Hepatic stellate cell (primary cell): ENCODE results near the gene AOPEP.
A peak's percentile ranks its signal among the peaks of the same experiment; 100 is the strongest.
"Not testable (repeated sequence)": the region's sequence is repeated elsewhere in the genome, so short reads cannot be mapped to it uniquely, and the experiment has no call there.

Experiments used
- DNase-seq: peaks from one replicate; pipeline ENCODE4 v3.0.0; 2011; ENCODE audit warnings: low spot score

Gene AOPEP

DNA sequence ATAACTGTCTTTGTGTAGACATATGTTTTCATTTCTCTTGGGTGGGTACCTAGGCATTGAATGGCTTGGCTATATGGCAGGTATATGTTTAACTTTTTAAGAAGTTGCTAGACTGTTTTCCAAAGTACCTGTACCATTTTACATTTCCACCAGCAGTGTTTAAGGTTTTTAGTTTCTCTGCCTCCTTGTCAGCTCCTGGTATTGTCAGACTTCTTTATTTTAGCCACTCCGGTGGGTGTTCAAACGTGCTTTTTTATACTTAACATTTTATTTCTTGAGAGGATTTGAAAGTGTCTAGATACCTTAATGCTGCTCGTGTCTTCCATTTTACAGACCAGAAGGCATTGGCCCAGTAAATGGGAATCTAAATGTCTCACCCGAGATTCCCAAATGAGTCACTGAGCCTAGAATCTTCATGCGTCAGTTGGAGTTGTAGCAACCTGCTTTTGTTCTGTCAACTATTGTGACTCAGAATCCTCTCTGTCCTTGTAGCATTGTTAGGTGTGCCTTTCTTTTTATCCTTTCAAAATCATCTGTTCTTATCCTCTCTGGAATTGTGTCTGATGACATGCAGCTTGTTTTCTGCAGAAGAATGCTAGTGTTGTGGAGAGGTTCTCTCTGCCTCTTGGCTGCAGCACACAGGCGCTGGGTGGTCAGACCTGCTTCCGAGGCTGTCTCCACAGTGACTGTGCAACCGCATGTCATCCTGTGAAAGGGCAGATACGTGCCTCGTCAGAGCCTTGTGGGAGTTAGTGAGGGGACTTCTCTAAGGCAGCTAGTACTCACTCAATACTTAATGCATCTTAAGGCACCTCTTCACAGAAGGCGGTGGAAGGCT, 291.8 kb downstream of the AOPEP start:
- peak; percentile 68 for DNase-seq

DNA sequence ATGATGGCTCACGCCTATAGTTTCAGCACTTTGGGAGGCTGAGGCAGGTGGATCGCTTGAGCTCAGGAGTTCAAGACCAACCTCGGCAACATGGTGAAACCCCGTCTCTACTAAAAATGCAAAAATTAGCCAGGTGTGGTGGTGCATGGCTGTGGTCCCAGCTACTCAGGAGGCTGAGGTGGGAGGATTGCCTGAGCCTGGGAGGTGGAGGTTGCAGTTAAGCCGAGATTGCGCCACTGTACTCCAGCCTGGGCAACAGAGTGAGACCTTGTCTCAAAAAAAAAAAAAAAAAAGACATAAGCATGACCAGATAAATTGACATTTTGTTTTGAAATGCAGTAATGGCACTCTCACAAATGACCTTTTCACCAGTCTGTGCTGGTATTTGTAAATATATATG, 294.1 kb downstream of the AOPEP start:
- not testable (repeated sequence) for DNase-seq

DNA sequence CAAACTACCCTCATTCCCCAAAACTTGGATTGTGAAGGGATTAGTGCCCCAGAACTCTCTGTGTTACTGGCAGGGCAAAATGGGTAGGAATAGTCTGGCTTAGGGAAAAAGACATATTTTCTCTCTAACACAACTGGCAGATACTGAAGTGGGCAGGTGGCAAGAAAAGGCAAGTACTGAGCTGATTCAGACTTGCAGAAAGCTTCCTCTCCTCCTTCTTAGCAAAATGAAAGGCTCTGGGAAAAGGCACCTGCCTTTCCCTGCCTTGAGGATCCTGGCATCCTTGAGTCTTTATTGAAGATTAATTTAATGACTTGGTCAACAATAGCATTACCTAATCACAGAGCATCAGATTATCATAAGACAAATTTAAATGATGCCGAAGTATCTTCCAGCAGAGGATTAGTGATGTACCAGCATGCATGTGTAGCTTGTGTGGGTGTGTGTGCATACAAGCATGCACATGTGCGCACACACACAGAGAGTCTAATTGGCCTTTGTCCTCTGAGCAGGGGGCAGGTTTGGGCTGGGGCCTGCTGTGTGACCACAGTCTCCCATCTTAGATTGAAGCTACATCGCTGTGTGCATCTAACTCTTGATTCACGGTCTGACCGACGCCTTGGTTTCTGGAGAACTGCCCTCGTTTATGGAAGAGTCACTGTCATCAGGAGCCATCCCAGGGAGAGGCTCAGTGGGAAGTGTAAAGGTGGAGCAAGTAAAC, 294.8 kb downstream of the AOPEP start:
- DNase-seq: no peak

DNA sequence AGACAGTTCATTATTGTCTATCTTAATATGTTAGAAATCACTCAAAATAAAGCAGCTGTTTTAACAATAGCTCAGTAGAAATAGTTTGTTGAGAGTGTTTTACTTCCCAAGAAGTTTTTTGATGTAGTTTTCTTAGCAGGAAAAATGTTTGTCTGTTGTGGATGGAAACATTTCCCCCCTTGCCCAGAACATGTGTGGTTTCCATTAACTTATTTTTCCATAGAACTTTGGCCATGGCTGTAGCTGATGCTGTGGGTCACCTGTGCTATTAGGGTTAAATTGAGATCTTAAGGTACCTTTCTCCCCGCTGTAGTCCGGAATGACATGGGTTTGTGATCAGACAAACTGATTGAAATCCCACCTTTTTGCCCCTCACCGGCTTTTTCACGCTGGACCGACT, 296.2 kb downstream of the AOPEP start:
- no peak for DNase-seq

DNA sequence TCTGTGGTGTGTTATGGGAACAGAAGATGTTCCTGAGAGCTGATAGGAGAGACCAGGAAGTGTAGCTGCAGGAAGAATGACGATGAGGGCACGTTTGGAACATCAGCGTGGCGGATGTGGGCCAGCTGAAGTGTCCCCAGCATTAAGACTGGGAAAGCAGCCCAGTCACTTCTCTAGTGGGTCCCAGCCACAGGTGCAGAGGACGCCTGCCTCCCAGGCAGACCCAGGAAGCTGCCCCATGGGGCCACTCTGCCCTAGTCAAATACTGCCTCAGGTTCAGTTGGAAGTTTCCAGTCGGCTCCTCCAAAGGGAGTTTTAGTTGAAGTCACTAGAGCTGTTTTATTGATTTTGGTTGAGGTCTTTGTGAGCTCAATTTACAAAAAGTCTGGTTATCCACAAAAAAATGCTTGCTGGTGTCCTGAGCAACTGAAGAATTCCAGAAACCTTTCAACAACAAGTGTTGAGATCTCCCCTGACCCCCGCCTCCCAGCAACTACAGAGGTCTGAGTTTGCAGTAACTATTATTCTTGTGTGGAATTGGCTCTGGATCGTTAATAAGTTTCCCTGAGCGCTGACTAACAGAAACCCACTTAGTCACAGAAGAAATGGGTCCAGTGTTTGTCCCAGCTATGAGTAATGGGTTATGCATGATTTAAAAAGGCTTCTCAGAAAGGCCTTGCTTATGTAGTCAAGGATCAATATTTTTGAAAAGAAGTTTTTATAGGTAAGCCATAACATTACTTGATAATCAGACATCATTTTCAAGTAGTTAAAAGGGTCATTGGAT, 296.9 kb downstream of the AOPEP start:
- peak; percentile 66 for DNase-seq

DNA sequence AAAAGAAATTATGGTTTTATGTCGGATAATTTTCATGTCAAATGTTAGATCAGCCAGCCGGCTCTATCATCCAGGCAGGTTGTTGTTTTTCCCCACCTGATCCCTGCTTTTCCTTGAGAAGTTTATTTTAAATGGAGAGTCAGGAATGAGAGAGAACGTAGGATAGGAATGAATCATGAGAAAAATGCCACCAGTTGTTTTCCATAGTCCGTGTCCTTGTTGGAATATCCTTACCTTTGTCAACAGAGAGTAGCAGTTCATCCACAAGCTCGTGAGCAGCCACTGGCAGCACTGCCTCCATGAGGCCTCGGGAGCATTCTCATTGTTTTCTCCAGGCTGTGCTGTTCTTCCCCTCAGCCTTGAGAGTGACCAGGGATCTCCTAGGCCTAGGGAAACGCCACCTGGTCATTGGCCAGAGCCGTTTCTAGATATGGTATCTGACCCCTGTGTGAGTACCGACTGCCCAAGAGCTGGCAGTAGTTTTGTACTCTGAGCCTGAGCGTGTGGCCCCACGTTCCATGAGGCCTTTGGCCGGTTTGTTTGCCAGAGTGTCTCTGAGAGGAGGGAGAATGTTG, 297.7 kb downstream of the AOPEP start:
- DNase-seq: no peak

DNA sequence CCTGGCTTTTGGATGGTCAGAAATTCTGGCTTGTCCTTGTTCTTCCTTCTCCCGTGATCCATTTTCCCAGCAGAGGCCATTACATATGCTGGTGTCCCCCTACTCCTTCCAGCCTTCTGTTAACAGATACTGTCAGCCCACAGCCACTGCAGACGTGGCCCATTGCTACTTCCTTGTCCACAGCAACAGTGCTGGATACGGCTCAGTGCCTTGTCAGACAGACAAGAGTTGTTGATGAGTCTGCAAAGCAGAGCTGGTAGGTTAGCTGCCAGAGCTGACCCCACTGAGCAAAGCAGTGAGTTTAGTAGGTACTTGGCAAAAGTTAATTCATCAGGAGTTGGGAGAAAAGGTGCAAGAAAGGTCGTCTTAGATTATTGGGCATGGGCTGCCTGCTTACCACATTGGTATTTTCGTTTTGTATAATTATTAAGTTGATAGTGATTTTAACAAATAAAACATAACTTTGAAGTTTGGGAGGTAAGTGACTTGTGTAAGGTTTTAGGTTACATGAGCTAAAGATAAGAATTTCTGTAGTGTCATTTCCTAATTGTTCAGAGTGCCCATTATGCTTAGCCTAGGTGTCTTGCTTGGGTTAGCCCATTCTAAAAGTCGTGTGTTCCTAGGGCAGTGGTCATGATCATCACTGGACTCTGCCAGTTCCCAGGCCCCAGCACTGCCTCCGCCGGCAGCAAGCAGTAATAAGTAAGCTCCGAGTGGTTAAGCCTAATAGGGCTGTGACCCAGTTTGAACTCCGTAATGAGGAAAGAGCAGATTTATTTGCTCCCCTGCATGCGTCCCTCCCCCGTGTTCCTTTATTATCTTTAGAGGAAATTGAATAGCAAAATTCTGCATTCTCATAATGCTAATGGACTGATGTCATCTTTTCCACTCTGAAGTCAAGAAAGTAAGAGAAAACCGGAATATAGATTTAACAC, 299.0 kb downstream of the AOPEP start:
- peak; percentile 62 for DNase-seq

DNA sequence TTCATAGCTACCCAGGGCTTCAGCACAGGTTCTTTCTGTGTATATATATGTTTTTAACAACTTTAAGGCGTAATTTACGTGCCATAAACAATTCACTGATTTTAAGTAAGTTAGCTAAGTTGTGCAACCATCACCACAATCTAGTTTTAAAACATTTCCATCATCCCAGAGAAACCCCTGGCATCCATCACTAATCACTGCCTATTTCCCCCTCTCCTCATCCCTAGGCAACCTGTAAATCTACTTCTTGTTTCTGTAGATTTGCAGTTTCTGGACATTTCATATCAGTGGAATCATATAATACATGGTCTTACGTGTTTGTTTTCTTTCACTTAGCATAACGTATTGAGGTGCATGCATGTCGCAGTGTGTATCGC, 299.6 kb downstream of the AOPEP start:
- DNase-seq: no peak

GRCh38 chr9:95027914-95028852, 301.7 kb downstream of the AOPEP start:
- DNase-seq: no peak

- no peak for DNase-seq
Observed at GRCh38 chr9:95028853-95029219, 302.3 kb downstream of the AOPEP start.

DNA sequence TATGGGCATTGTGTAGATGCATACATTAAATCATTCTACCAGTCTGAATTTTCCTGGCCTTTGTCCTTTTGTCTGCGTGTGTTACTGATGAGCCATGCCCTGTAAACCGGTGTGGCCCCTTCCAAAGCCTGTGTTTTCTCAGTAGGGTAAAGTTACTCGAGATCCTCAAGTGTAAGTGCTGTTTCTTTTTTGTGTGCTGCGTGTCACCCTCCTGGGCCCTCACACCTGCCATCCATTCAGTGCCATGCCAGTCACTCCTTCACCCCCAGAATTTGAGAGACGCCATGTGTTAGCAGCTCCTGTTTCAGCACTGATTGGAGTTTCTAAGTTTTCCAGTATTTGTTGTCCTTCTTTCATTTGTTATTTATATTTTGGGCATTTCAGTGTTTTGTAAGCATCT, 302.8 kb downstream of the AOPEP start:
- no peak for DNase-seq

GRCh38 chr9:95029720-95030119, 303.2 kb downstream of the AOPEP start:
- no peak for DNase-seq

- no peak for DNase-seq
Observed at GRCh38 chr9:95030344-95030743, 303.8 kb downstream of the AOPEP start.

DNA sequence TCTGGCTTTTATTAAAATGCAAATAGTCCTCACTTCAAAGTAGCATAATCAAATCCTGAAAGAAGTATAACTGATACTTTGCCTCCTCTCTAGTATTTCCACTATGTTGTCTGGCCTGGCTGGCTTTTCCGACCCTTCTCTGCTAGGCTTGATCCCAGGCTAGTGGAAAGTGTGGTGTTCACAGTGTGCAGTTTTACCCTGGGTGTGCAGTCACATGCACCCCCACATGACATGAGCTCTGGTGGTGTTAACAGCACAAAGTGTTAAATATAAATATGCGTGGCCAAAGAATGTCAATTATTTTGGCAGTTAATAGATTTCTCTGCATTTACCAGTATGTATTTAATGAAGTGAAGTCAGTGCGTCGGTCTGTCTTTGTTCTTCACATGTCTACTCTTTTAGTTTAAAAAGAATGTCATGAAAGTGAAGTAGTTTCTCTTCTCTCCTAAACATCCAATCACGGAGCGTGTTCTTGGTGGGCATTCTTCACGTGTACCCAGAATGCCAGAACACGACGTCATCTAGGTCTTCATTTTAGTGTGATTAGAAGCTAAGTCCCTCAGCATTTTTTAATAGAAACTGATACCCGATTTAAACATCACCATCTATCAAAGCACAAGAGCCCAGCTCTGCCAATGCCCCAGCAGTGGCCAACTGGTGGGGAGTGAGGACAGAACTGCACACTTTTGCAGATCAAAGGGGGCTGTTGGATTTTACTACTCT, 304.6 kb downstream of the AOPEP start:
- no peak for DNase-seq

DNA sequence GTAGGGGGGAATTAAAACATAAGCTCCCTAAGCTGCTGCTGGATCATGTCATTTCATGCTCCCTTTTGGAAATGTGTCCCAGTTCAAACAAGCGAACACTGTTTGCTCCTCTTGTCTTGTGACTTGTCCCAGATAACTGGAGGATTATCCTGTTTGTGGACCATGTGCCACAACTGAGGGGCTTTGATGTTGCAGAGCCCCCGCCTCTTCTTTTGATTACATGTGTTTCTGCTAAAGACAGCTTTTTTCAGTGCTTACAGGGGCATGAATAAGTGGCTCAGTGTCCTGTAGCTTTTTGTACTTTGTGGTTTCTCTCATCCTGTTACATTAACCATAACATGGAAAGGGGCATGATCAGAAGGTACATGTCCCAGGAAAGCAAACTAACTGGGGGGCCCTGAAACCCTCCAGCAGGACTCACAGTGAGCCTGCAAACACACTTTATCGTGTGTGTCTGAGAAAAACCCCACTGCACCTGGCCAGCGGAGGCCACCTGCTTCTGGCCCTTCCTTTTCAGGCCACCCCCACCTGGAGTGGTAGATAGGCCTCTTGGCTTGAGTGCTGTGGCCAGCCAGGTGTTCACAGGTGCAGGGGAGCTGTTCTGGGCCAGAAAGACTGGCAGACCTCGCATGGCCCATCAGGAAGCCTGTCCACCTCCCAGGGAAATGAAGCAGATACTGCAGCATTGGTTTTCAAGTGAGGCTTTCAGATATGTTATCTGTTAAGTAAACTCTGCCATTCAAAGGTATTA, 305.4 kb downstream of the AOPEP start:
- no peak for DNase-seq

DNA sequence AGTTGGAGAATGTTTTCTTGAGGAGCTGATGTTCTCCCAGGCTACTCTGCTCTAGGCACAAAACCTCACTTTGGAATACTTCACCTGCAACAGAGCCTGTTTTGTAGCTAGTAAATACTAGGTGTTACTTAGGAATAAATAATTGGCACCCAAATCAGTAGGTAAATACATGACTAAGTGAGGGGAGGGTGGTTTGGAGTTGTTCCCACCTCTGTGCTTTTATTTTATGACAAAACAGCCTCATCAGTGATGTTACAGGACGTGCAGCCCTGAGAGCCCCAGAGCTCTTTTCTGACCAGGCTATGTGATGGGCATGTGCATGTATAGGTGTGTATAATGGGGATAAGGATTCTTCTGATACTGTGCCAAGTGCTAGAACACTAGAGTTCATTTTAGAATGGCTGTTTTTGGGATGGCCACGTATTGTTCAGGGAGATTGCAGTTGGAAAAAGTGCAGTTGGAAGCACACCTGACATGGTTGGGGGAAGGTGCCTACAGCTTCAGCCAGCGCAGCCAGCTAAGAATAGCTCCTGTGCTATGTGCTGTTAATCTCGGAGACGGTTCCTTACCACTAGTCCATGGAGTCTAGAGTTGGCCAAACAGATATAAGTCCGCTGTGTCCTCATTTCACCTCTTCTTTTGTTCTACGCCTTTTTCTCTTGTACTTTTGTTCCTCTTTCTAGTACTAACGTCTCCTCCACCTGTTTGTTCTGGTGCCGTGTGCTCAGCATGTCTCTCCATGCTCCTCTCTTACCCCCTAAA, 306.3 kb downstream of the AOPEP start:
- DNase-seq: no peak

GRCh38 chr9:95035846-95036245, 309.3 kb downstream of the AOPEP start:
- DNase-seq: no peak

DNA sequence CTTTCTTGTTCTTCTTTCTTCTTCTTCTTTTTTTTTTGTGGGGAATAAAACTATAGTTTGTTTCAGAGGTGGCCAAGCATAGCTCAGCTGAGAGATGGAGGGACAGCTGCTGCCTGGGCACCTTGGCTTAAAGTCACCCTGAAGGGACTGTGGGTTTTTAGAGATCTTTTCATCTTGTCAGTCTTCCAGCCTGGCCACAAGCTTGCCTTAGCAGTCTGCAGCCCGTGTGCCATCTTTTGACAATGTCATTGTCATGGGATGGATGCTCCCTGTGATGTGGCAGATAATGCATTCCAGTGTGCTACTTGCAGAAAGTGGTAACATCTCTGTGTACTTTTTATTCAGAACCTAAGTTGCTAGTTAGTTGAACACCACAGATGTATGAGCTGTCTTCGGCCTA, 310.2 kb downstream of the AOPEP start:
- DNase-seq: no peak
